Thyroid gland (tissue), 4 donors: Measurements from ENCODE around the gene ESRRB.

Source experiments
- CTCF ChIP-seq, 6 experiments: fragments of 200-600 bp in 3 of 6; fragments of 450-650 bp in 3 of 6; sonication (generic) in 3 of 6; IDR thresholded peaks; one replicate each; pipeline ENCODE4 v1.5.1; 2016 to 2019; ENCODE audit warnings: antibody characterized with exemption in 6 of 6, mild to moderate bottlenecking in 2 of 6, inconsistent platforms in 1 of 6, moderate library complexity in 1 of 6
- POLR2A ChIP-seq, 2 donors: fragments of 450-650 bp; IDR thresholded peaks; one replicate each; pipeline ENCODE4 v1.6.1; 2017; ENCODE audit warnings: antibody characterized with exemption in 2 of 2, mild to moderate bottlenecking in 2 of 2, moderate library complexity in 1 of 2

- TF ChIP-seq POLR2A (IDR thresholded peaks at IDR 0.05) (no peak), CTCF (IDR thresholded peaks at IDR 0.05) (no peak)
Measured at GRCh38 chr14:76408877-76409276, 32.9 kb downstream of the ESRRB start.
